Measurements from ENCODE around the gene ACTL10. TPM values are rescaled to one million over a fixed set of nuclear protein-coding genes. Genes with fewer than 3 reads are reported as not detected.
A peak's percentile ranks its signal among the peaks of the same experiment; 100 is the strongest.

ACTL10 gene
- total and polyA plus RNA-seq, 2 of the 13 experiments (the other 11 are each of a cell fraction or from before 2014, with no cell fraction given) = not detected

DNA sequence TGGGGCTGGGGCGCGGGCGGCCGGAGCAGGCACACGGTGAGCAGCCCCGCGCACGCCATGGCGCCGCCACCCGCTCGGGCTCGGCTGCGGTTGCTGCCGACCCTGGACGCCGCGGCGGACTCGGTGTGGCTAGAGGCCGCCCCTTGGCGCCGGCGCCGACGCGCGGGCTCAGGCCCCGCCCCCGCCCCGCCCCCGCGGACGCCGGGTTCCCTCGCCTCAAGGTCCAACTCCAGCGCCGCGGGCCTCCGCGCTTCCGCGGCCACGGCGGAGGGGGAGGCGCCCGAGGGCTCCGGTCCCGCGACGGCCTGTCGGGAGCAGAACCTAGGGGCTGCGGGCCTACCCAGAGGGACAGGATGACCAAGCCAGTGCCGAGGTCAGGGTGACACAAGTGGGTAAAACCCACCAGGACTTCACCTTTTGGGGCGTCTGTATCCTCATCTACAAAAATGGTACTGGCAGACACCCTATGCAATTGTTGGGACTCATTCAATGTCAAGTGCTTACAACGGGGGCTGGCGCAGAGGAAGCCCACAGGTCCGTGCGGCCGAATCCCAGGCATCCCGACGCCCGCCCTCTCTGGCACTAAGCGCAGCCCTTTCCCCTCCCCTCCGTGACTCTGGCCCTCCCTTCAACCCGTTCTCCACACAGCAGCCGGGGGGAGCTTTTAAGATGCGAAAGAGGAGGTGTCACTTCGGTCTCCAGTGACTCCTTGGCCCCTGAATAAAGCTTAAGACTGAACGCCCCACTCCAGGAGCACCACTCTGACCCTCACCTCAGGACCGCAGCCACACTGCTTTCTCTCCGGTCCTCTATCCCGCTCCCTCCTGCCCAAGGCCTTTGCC is 7.8 kb downstream of the ACTL10 start, which contains the start of gene NECAB3 (continued):
- TF ChIP-seq, protein P1, sequence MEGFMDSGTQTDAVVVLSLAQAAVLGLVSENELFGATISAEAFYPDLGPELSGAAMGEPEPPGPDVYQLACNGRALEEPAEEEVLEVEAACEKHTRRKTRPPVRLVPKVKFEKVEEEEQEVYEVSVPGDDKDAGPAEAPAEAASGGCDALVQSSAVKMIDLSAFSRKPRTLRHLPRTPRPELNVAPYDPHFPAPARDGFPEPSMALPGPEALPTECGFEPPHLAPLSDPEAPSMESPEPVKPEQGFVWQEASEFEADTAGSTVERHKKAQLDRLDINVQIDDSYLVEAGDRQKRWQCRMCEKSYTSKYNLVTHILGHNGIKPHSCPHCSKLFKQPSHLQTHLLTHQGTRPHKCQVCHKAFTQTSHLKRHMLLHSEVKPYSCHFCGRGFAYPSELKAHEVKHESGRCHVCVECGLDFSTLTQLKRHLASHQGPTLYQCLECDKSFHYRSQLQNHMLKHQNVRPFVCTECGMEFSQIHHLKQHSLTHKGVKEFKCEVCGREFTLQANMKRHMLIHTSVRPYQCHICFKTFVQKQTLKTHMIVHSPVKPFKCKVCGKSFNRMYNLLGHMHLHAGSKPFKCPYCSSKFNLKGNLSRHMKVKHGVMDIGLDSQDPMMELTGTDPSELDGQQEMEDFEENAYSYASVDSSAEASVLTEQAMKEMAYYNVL (CRISPR knock-in tag; IDR thresholded peaks at IDR 0.05; ENCODE audit: borderline replicate concordance) = 0 out of 2 replicates have a peak, but pooled peaks have one; percentile 77
- TF ChIP-seq SMC3 (IDR thresholded peaks at IDR 0.05; ENCODE audit: low read length) (no peak), ZNF331 (CRISPR knock-in tag; IDR thresholded peaks at IDR 0.05) (peak; percentile 74; the same call in 1 of the 2 replicates), ZNF709 (CRISPR knock-in tag; IDR thresholded peaks at IDR 0.05) (0 out of 2 replicates have a peak, but pooled peaks have one; percentile 76), NFE2L2 (IDR thresholded peaks at IDR 0.05; ENCODE audit: low read length) (no peak), ZIK1 (CRISPR knock-in tag; IDR thresholded peaks at IDR 0.05; ENCODE audit: borderline replicate concordance, low read depth) (0 out of 2 replicates have a peak, but pooled peaks have one; percentile 57), ARNTL (CRISPR knock-in tag; IDR thresholded peaks at IDR 0.05) (peak; percentile 55; the same call in 1 of the 2 replicates), HIVEP1 (CRISPR knock-in tag; IDR thresholded peaks at IDR 0.05) (peak; percentile 68; the same call in 1 of the 2 replicates), ZNF484 (CRISPR knock-in tag; IDR thresholded peaks at IDR 0.05; ENCODE audit: borderline replicate concordance, low read depth) (0 out of 2 replicates have a peak, but pooled peaks have one; percentile 73), ZFP37 (CRISPR knock-in tag; IDR thresholded peaks at IDR 0.05; ENCODE audit: borderline replicate concordance) (peak; percentile 62; the same call in 1 of the 2 replicates), RBFOX2 (IDR thresholded peaks at IDR 0.05; ENCODE audit: low read depth, low read length) (peak; percentile 85), ZNF33A (CRISPR knock-in tag; IDR thresholded peaks at IDR 0.05; ENCODE audit: borderline replicate concordance) (peak; percentile 60; the same call in 1 of the 2 replicates), ZNF572 (CRISPR knock-in tag; IDR thresholded peaks at IDR 0.05) (peak; percentile 71), ZFX (CRISPR knock-in tag; IDR thresholded peaks at IDR 0.05; ENCODE audit: low read depth) (peak; percentile 94), ZNF747 (CRISPR knock-in tag; IDR thresholded peaks at IDR 0.05; ENCODE audit: borderline replicate concordance) (peak; percentile 87; the same call in 1 of the 2 replicates), LCORL (IDR thresholded peaks at IDR 0.05) (no peak), LCORL (CRISPR knock-in tag; IDR thresholded peaks at IDR 0.05) (no peak; the same call in none of the 2 replicates), ZNF160 (CRISPR knock-in tag; IDR thresholded peaks at IDR 0.05) (no peak), ZNF382 (CRISPR knock-in tag; IDR thresholded peaks at IDR 0.05; ENCODE audit: borderline replicate concordance) (no peak), RNF2 (conservative IDR thresholded peaks at IDR 0.05; ENCODE audit: low read depth) (peak; percentile 86), REPIN1 (CRISPR knock-in tag; IDR thresholded peaks at IDR 0.05; ENCODE audit: borderline replicate concordance, low read depth) (peak; percentile 65)
- TF ChIP-seq, protein P2, sequence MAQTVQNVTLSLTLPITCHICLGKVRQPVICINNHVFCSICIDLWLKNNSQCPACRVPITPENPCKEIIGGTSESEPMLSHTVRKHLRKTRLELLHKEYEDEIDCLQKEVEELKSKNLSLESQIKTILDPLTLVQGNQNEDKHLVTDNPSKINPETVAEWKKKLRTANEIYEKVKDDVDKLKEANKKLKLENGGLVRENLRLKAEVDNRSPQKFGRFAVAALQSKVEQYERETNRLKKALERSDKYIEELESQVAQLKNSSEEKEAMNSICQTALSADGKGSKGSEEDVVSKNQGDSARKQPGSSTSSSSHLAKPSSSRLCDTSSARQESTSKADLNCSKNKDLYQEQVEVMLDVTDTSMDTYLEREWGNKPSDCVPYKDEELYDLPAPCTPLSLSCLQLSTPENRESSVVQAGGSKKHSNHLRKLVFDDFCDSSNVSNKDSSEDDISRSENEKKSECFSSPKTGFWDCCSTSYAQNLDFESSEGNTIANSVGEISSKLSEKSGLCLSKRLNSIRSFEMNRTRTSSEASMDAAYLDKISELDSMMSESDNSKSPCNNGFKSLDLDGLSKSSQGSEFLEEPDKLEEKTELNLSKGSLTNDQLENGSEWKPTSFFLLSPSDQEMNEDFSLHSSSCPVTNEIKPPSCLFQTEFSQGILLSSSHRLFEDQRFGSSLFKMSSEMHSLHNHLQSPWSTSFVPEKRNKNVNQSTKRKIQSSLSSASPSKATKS (CRISPR knock-in tag; IDR thresholded peaks at IDR 0.05) = no peak
- TF ChIP-seq, protein P3, sequence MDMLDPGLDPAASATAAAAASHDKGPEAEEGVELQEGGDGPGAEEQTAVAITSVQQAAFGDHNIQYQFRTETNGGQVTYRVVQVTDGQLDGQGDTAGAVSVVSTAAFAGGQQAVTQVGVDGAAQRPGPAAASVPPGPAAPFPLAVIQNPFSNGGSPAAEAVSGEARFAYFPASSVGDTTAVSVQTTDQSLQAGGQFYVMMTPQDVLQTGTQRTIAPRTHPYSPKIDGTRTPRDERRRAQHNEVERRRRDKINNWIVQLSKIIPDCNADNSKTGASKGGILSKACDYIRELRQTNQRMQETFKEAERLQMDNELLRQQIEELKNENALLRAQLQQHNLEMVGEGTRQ (IDR thresholded peaks at IDR 0.05; ENCODE audit: low read depth, low read length) = no peak
- TF ChIP-seq, protein P3 (CRISPR knock-in tag; IDR thresholded peaks at IDR 0.05; ENCODE audit: borderline replicate concordance) = 0 out of 2 replicates have a peak, but pooled peaks have one; percentile 27
